Right lobe of liver (tissue), 6 donors: ENCODE measurements around the gene PER2. TPM values are rescaled to one million over a fixed set of nuclear protein-coding genes. Genes with fewer than 3 reads are reported as not detected.
A peak's percentile ranks its signal among the peaks of the same experiment; 100 is the strongest.

Experiments
- ATAC-seq, 4 donors: fragments of 200-7000 bp; cut with Tn5 transposase; one replicate each; pipeline ENCODE4 v1.9.1; 2020; ENCODE audit warnings: mild to moderate bottlenecking in 4 of 4, moderate library complexity in 4 of 4
- DNase-seq, 3 donors: peaks; one replicate each; pipeline ENCODE4 v3.0.0-alpha.2; 2020
- H3K27ac ChIP-seq, 3 donors: fragments of 200-600 bp; one replicate each; pipeline ENCODE4 v1.8.0; 2022
- H3K27me3 ChIP-seq, 2 donors: fragments of 200-600 bp; one replicate each; pipeline ENCODE4 v1.8.0; 2022
- H3K36me3 ChIP-seq, 4 donors: fragments of 200-600 bp; sonication (generic) in 1 of 4; one replicate each; pipeline versions ENCODE4 v1.5.1 to v1.8.0; 2017 to 2022; ENCODE audit warnings: control low read depth in 1 of 4
- H3K4me1 ChIP-seq, 4 donors: fragments of 200-600 bp; sonication (generic) in 1 of 4; one replicate each; pipeline versions ENCODE4 v1.5.1 to v1.8.0; 2017 to 2022; ENCODE audit warnings: control low read depth in 1 of 4
- H3K4me3 ChIP-seq, 3 donors: fragments of 200-600 bp; one replicate each; pipeline ENCODE4 v1.8.0; 2022
- H3K9me3 ChIP-seq, 4 donors: fragments of 200-600 bp; sonication (generic) in 1 of 4; one replicate each; pipeline versions ENCODE4 v1.5.1 to v1.8.0; 2017 to 2022; ENCODE audit warnings: control low read depth in 1 of 4
- CTCF ChIP-seq, 4 donors: fragments of 200-600 bp in 3 of 4; fragments of 450-650 bp in 1 of 4; IDR thresholded peaks; one replicate each; pipeline versions ENCODE4 v1.5.1 to v1.8.0; 2016 to 2022; ENCODE audit warnings: antibody characterized with exemption in 4 of 4, mild to moderate bottlenecking in 2 of 4
- POLR2A ChIP-seq: fragments of 450-650 bp; IDR thresholded peaks from one replicate; pipeline ENCODE4 v1.6.1; 2017; ENCODE audit warnings: antibody characterized with exemption, mild to moderate bottlenecking
- WGBS: methylation state at CpG from one replicate; pipeline ENCODE4 v1.1.6; 2018; ENCODE audit warnings: low coverage, low lambda C conversion rate; ENCODE audit not compliant: insufficient coverage; ENCODE audit errors: missing lambda C conversion rate; 5-methylcytosine and 5-hydroxymethylcytosine counted together
- intact Hi-C, 2 donors: fragments of 100-400 bp; cut with DNase I; formaldehyde crosslinking; loops; one replicate each; pipeline versions ENCODE4 v1.11.2 to v1.14.1; 2022
- total RNA-seq, 6 experiments: library from RNA; depleted of rRNA in 2 of 6; stranded (reverse); fragments of >200 nt in 2 of 6; fragmentation: NEBNext Ultra II Directional in 3 of 6; extraction: Animal tissue kit (Norgen Biotek cat#: 25700) in 3 of 6; gene quantifications; one replicate each; pipeline versions ENCODE4 v1.1.0 to v1.2.4, GENCODE V29; 2016 to 2023
- donor health status: DM: no; HTN: yes; CAD: no.
- donor health status: DM: no; HTN: no; CAD: no.
- donor health status: DM: no; HTN: no; CAD: no.
- donor health status: DM: no; HTN: yes; CAD: no.
- donor health status: DM: no; HTN: yes; CAD: no.

Gene PER2
- total RNA-seq, 6 experiments from 2014 or later = 4.5 to 12.5 (median 6.1) TPM

GRCh38 chr2:238255636-238256035, 32.8 kb downstream of the PER2 start:
- H3K27ac ChIP-seq = no peak overlapping the region
- ATAC-seq = no peak
- peaks cover 0 to 7% (median 0%) of the 10 kb centered on the region in 4 donors for H3K4me1 ChIP-seq
- intact Hi-C loops = loop anchor here in 1 of 2 donors (5.0 kb wide), 1 partner anchor 82 kb away; no protein-coding TSS in a partner anchor
- no peaks in the 10 kb centered on the region for H3K27me3 ChIP-seq
- peak in 2 of 3 donors; percentile 5 to 27 for DNase-seq
- WGBS = 94% methylated on average over 8 of the region's 8 CpGs
- TF ChIP-seq POLR2A (no peak), CTCF (IDR thresholded peaks at IDR 0.05) (no peak)
- H3K9me3 ChIP-seq = no peaks in the 10 kb centered on the region
- H3K36me3 ChIP-seq = peaks cover 0 to 42% (median 18%) of the 10 kb centered on the region in 4 donors
- no peak overlapping the region for H3K4me3 ChIP-seq

GRCh38 chr2:238255151-238255551, 33.3 kb downstream of the PER2 start:
- DNase-seq = peak in 2 of 3 donors; percentile 13 to 37
- Histone ChIP-seq H3K27me3 (no peaks in the 10 kb centered on the region), H3K4me1 (peaks cover 0 to 7% (median 0%) of the 10 kb centered on the region in 4 donors), H3K4me3 (no peak overlapping the region), H3K27ac (no peak overlapping the region), H3K9me3 (no peaks in the 10 kb centered on the region), H3K36me3 (peaks cover 0 to 45% (median 21%) of the 10 kb centered on the region in 4 donors)
- no peak for TF ChIP-seq CTCF (IDR thresholded peaks at IDR 0.05)
- TF ChIP-seq POLR2A = no peak
- intact Hi-C loops = loop anchor here in 1 of 2 donors (5.0 kb wide), 1 partner anchor 82 kb away; no protein-coding TSS in a partner anchor
- WGBS = no CpG with 5 or more reads among the region's 6 CpGs
- no peak for ATAC-seq

GRCh38 chr2:238254095-238254723, 34.2 kb downstream of the PER2 start:
- TF ChIP-seq POLR2A (no peak), CTCF (IDR thresholded peaks at IDR 0.05) (no peak)
- WGBS = 61% methylated on average over 2 of the region's 4 CpGs
- intact Hi-C loops = loop anchor here (5.0 kb wide), 2 partner anchors 83 to 93 kb away; no protein-coding TSS in a partner anchor
- peaks cover 0 to 7% (median 0%) of the 10 kb centered on the region in 4 donors for H3K4me1 ChIP-seq
- H3K9me3 ChIP-seq = no peaks in the 10 kb centered on the region
- H3K36me3 ChIP-seq = peaks cover 0 to 51% (median 22%) of the 10 kb centered on the region in 4 donors
- no peak overlapping the region for H3K4me3 ChIP-seq
- ATAC-seq (no peak), DNase-seq (peak in 2 of 3 donors; percentile 5 to 32)
- no peak overlapping the region for H3K27ac ChIP-seq
- no peaks in the 10 kb centered on the region for H3K27me3 ChIP-seq

- Histone ChIP-seq H3K4me3 (no peak overlapping the region), H3K27me3 (no peaks in the 10 kb centered on the region), H3K4me1 (peaks cover 0 to 7% (median 0%) of the 10 kb centered on the region in 4 donors), H3K36me3 (peaks cover 0 to 52% (median 20%) of the 10 kb centered on the region in 4 donors), H3K27ac (no peak overlapping the region), H3K9me3 (no peaks in the 10 kb centered on the region)
- DNase-seq (no peak), ATAC-seq (no peak)
- intact Hi-C loops = loop anchor here (5.0 kb wide), 2 partner anchors 84 to 94 kb away; no protein-coding TSS in a partner anchor
- no peak for TF ChIP-seq POLR2A
- TF ChIP-seq CTCF (IDR thresholded peaks at IDR 0.05) = no peak
- 97% methylated on average over 6 of the region's 35 CpGs for WGBS
Observed at GRCh38 chr2:238252766-238253630, 35.4 kb downstream of the PER2 start.
